Calu3 (cell line): ENCODE results near the gene HYDIN. TPM values are rescaled to one million over a fixed set of nuclear protein-coding genes. Genes with fewer than 3 reads are reported as not detected.

ENCODE experiments used
- BruUV-seq: library from RNA; stranded (reverse); fragments of 400-500 nt; replicated peaks from 2 replicates; lab custom pipeline; 2021; lab: Mats Ljungman, UMichigan
- CTCF ChIA-PET: fragments of 300-600 bp; sonication (Branson Sonifier 250); formaldehyde crosslinking; loops from one replicate; lab custom pipeline; 2022; ENCODE audit warnings: antibody characterized with exemption; lab: Charles Lee
- DNase-seq: peaks from one replicate; pipeline ENCODE4 v3.0.0; 2022
- H3K27ac Mint-ChIP-seq: one replicate; pipeline ENCODE4 v1.8.0; 2022; ENCODE audit warnings: mixed read lengths; ENCODE audit not compliant: unreplicated experiment
- H3K27me3 Mint-ChIP-seq: one replicate; pipeline ENCODE4 v1.8.0; 2022; ENCODE audit warnings: mixed read lengths; ENCODE audit not compliant: unreplicated experiment
- H3K36me3 Mint-ChIP-seq: one replicate; pipeline ENCODE4 v1.8.0; 2022; ENCODE audit warnings: mild to moderate bottlenecking, moderate library complexity, mixed read lengths; ENCODE audit not compliant: insufficient read depth, unreplicated experiment
- H3K4me1 Mint-ChIP-seq: one replicate; pipeline ENCODE4 v1.8.0; 2022; ENCODE audit warnings: mild to moderate bottlenecking, low read depth, mixed read lengths; ENCODE audit not compliant: unreplicated experiment
- H3K4me3 Mint-ChIP-seq: one replicate; pipeline ENCODE4 v1.8.0; 2022; ENCODE audit warnings: mild to moderate bottlenecking, low read depth, moderate library complexity, mixed read lengths; ENCODE audit not compliant: unreplicated experiment
- H3K9me3 Mint-ChIP-seq: one replicate; pipeline ENCODE4 v1.8.0; 2022; ENCODE audit warnings: low read depth, mixed read lengths; ENCODE audit not compliant: unreplicated experiment
- CTCF ChIP-seq: fragments of 200-600 bp; IDR thresholded peaks from one replicate; pipeline ENCODE4 v1.8.0; 2022; ENCODE audit warnings: antibody characterized with exemption; ENCODE audit not compliant: unreplicated experiment
- intact Hi-C: fragments of 100-400 bp; cut with micrococcal nuclease; formaldehyde crosslinking; loops from one replicate; pipeline ENCODE4 v1.10.0; 2022; ENCODE audit not compliant: unreplicated experiment
- total RNA-seq: library from RNA; stranded (reverse); gene quantifications from 2 replicates; pipeline ENCODE4 v1.2.3, GENCODE V29; 2022

HYDIN gene
- total RNA-seq, 1 experiment from 2014 or later: 2.9 TPM

- CTCF ChIA-PET: no interaction called here
- Mint-ChIP-seq H3K27me3 (no peaks in the 10 kb centered on the region), H3K4me1 (peaks cover 7% of the 10 kb centered on the region), H3K36me3 (peaks cover 13% of the 10 kb centered on the region), H3K9me3 (no peaks in the 10 kb centered on the region), H3K27ac (no peak overlapping the region), H3K4me3 (no peak overlapping the region)
- DNase-seq: no peak
- intact Hi-C loops: loop anchor here (10.0 kb wide), 2 partner anchors 91 to 211 kb away; partner anchors contain the start of gene MTSS2
- BruUV-seq: no TSS peak
- no peak for TF ChIP-seq CTCF
These were observed 455.1 kb downstream of the HYDIN start for GRCh38 chr16:70775399-70775798.

GRCh38 chr16:70774261-70774660 is 456.3 kb downstream of the HYDIN start:
- Mint-ChIP-seq H3K9me3 (no peaks in the 10 kb centered on the region), H3K27ac (no peak overlapping the region), H3K4me3 (no peak overlapping the region), H3K27me3 (no peaks in the 10 kb centered on the region), H3K4me1 (peaks cover 9% of the 10 kb centered on the region), H3K36me3 (peaks cover 10% of the 10 kb centered on the region)
- TF ChIP-seq CTCF: no peak
- no peak for DNase-seq
- intact Hi-C loops: loop anchor here (5.0 to 10.0 kb wide), 3 partner anchors 67 to 209 kb away; partner anchors contain the start of gene MTSS2
- CTCF ChIA-PET: interaction anchor here (0.7 kb wide), 1 partner anchor 28 kb away, joined by 3 read pairs; no protein-coding TSS in a partner anchor
- no TSS peak for BruUV-seq

GRCh38 chr16:70772493-70772892 is 458.0 kb downstream of the HYDIN start:
- DNase-seq: no peak
- Mint-ChIP-seq H3K36me3 (peaks cover 14% of the 10 kb centered on the region), H3K4me1 (peaks cover 22% of the 10 kb centered on the region), H3K27me3 (no peaks in the 10 kb centered on the region), H3K27ac (no peak overlapping the region), H3K9me3 (no peaks in the 10 kb centered on the region), H3K4me3 (no peak overlapping the region)
- CTCF ChIA-PET: no interaction called here
- intact Hi-C loops: loop anchor here (5.0 to 10.0 kb wide), 3 partner anchors 65 to 208 kb away; partner anchors contain the start of gene MTSS2
- TF ChIP-seq CTCF: no peak
- BruUV-seq: no TSS peak

DNA sequence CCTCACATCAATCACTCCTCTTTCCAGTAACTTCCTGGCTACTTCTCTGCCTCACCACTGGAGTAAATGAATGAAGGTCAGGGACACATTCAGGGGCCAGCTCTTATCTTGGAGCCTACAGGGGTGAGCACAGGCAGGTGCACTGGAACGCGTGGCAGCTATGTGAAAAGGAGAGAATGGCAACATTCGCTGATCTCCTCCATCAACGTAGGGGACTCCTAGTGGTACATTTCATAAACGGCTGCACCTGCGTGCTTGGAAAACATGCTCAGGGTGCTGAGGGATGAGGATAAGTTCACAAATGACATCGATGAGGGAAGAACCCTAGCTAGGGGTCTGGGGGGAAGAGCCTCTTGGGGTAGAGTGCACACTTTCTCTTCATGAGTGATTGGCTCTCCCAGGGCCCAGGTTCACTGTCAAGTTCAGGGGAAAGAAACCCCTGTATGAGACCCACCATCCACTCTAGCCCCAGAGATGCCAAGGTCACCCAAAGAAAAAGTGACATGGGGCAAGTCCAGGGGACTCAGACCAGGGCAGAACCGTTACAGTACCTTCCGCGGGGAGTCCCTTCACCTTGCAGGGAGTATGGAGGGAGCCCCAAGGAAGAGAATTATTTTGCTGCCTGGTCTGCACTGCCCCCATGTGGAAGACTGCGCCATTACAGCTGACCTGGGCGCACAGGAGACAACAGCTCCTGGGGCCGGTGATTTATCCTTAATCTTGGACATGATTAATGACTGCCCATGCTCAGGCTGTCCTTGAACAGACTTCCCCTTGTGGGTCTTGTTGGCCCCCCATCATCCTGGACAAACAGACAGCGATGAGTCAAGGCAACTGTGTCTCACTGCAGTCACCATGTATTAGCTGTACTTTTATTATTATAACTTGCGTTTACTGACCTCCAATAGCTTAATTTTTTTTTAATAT is 459.6 kb downstream of the HYDIN start:
- peaks cover 14% of the 10 kb centered on the region for H3K36me3 Mint-ChIP-seq
- intact Hi-C loops: loop anchor here (1.0 to 10.0 kb wide), 4 partner anchors 64 to 206 kb away; partner anchors contain the start of gene MTSS2

More for the DNA sequence above, 459.6 kb downstream of the HYDIN start:
- no peak overlapping the region for H3K27ac Mint-ChIP-seq
- H3K4me1 Mint-ChIP-seq: peaks cover 26% of the 10 kb centered on the region
- CTCF ChIA-PET: interaction anchor here (0.5 to 2.9 kb wide), 18 partner anchors 9 to 1129 kb away, joined by 3 to 33 read pairs (median 4); no protein-coding TSS in a partner anchor
- H3K27me3 Mint-ChIP-seq: no peaks in the 10 kb centered on the region
- no peak overlapping the region for H3K4me3 Mint-ChIP-seq
- TF ChIP-seq CTCF: peak; percentile 97
- no peaks in the 10 kb centered on the region for H3K9me3 Mint-ChIP-seq
- peak; percentile 86 for DNase-seq
- BruUV-seq: no TSS peak
